H9 (cell line): ENCODE results near the gene VPS18. TPM values are rescaled to one million over a fixed set of nuclear protein-coding genes. Genes with fewer than 3 reads are reported as not detected.

Experiments used
- DNase-seq: peaks from one replicate; pipeline ENCODE4 v3.0.0-alpha.2; 2017
- H2AFZ ChIP-seq: one replicate; pipeline ENCODE4 v1.6.1; 2013; ENCODE audit warnings: mild to moderate bottlenecking, low read length, control low read depth, moderate library complexity
- H2AK5ac ChIP-seq: 2 replicates; pipeline ENCODE4 v1.6.1; 2013; ENCODE audit warnings: low read length, control low read depth, mixed read lengths; ENCODE audit not compliant: insufficient read length
- H2BK120ac ChIP-seq: one replicate; pipeline ENCODE4 v1.6.1; 2013; ENCODE audit warnings: low read depth, mild to moderate bottlenecking, low read length, control low read depth, inconsistent platforms; ENCODE audit not compliant: poor library complexity, severe bottlenecking
- H2BK12ac ChIP-seq: 2 replicates; pipeline ENCODE4 v1.6.1; 2013; ENCODE audit warnings: low read length, control low read depth, mixed read lengths, low read depth; ENCODE audit not compliant: insufficient read length
- H2BK15ac ChIP-seq: 2 replicates; pipeline ENCODE4 v1.6.1; 2013; ENCODE audit warnings: low read depth, low read length, control low read depth
- H2BK20ac ChIP-seq: one replicate; pipeline ENCODE4 v1.6.1; 2013; ENCODE audit warnings: low read depth, mild to moderate bottlenecking, low read length, control low read depth, inconsistent platforms; ENCODE audit not compliant: poor library complexity, severe bottlenecking
- H2BK5ac ChIP-seq: 2 replicates; pipeline ENCODE4 v1.6.1; 2013; ENCODE audit warnings: low read length, control low read depth, mixed read lengths; ENCODE audit not compliant: insufficient read length
- H3K14ac ChIP-seq: 2 replicates; pipeline ENCODE4 v1.6.1; 2013; ENCODE audit warnings: low read length, control low read depth; ENCODE audit not compliant: insufficient read depth
- H3K18ac ChIP-seq: 2 replicates; pipeline ENCODE4 v1.6.1; 2013; ENCODE audit warnings: low read depth, mild to moderate bottlenecking, mixed read lengths, low read length, control low read depth; ENCODE audit not compliant: insufficient read length
- H3K23ac ChIP-seq: 2 replicates; pipeline ENCODE4 v1.6.1; 2013; ENCODE audit warnings: low read length, control low read depth, mixed read lengths, low read depth; ENCODE audit not compliant: insufficient read length
- H3K23me2 ChIP-seq: 2 replicates; pipeline ENCODE4 v1.6.1; 2013; ENCODE audit warnings: low read depth, mild to moderate bottlenecking, mixed read lengths, low read length, control low read depth; ENCODE audit not compliant: insufficient read length, poor library complexity, severe bottlenecking
- H3K27ac ChIP-seq: 2 replicates; pipeline ENCODE4 v1.5.1; 2013; ENCODE audit warnings: low read length, control low read depth, mixed read lengths, low read depth; ENCODE audit not compliant: insufficient read length
- H3K27me3 ChIP-seq: 2 replicates; pipeline ENCODE4 v1.6.1; 2013; ENCODE audit warnings: low read length, control low read depth, inconsistent platforms; ENCODE audit not compliant: insufficient read depth
- H3K4ac ChIP-seq: 2 replicates; pipeline ENCODE4 v1.6.1; 2013; ENCODE audit warnings: low read depth, mild to moderate bottlenecking, control low read depth, inconsistent platforms, low read length, moderate library complexity
- H3K4me1 ChIP-seq: 2 replicates; pipeline ENCODE4 v1.6.1; 2013; ENCODE audit warnings: low read length, control low read depth, inconsistent platforms; ENCODE audit not compliant: insufficient read depth
- H3K4me2 ChIP-seq: 2 replicates; pipeline ENCODE4 v1.6.1; 2013; ENCODE audit warnings: low read length, control low read depth, mixed read lengths; ENCODE audit not compliant: insufficient read length, insufficient read depth
- H3K56ac ChIP-seq: 2 replicates; pipeline ENCODE4 v1.6.1; 2013; ENCODE audit warnings: low read depth, mild to moderate bottlenecking, mixed read lengths, low read length, control low read depth; ENCODE audit not compliant: insufficient read length
- H3K79me1 ChIP-seq: 2 replicates; pipeline ENCODE4 v1.6.1; 2013; ENCODE audit warnings: low read depth, mild to moderate bottlenecking, moderate library complexity, low read length, control low read depth, inconsistent platforms; ENCODE audit not compliant: insufficient read depth, poor library complexity, severe bottlenecking
- H3K79me2 ChIP-seq: 2 replicates; pipeline ENCODE4 v1.6.1; 2013; ENCODE audit warnings: low read length, control low read depth, inconsistent platforms; ENCODE audit not compliant: insufficient read depth
- H3K9ac ChIP-seq: 2 replicates; pipeline ENCODE4 v1.6.1; 2013; ENCODE audit warnings: low read length, control low read depth, mixed read lengths; ENCODE audit not compliant: insufficient read length; ENCODE audit errors: extremely low read depth
- H3K9me3 ChIP-seq: one replicate; pipeline ENCODE4 v1.6.1; 2013; ENCODE audit warnings: low read depth, low read length, inconsistent platforms; ENCODE audit not compliant: control insufficient read depth
- H3T11ph ChIP-seq: one replicate; pipeline ENCODE4 v1.6.1; 2013; ENCODE audit warnings: mild to moderate bottlenecking, low read length, control low read depth, inconsistent platforms
- H4K20me1 ChIP-seq: one replicate; pipeline ENCODE4 v1.6.1; 2013; ENCODE audit not compliant: control insufficient read depth, insufficient read length, insufficient read depth
- H4K5ac ChIP-seq: 2 replicates; pipeline ENCODE4 v1.6.1; 2013; ENCODE audit warnings: low read depth, mild to moderate bottlenecking, mixed read lengths, low read length, control low read depth; ENCODE audit not compliant: insufficient read length
- H4K8ac ChIP-seq: replicated peaks from 2 replicates; pipeline ENCODE4 v1.6.1; 2013; ENCODE audit warnings: low read length, control low read depth, mixed read lengths, low read depth; ENCODE audit not compliant: insufficient read length
- H4K91ac ChIP-seq: 2 replicates; pipeline ENCODE4 v1.6.1; 2013; ENCODE audit warnings: low read depth, mild to moderate bottlenecking, moderate library complexity, mixed read lengths, low read length, control low read depth; ENCODE audit not compliant: insufficient read length
- H3K27ac Mint-ChIP-seq, 3 experiments: 2 replicates in 2 of 3; 3 replicates in 1 of 3; pipeline ENCODE4 v1.8.0; 2020 to 2021; ENCODE audit warnings: mixed read lengths in 3 of 3, mild to moderate bottlenecking in 1 of 3, moderate library complexity in 1 of 3
- H3K27me3 Mint-ChIP-seq: 2 replicates; pipeline ENCODE4 v1.8.0; 2021; ENCODE audit warnings: low read depth, mild to moderate bottlenecking, moderate library complexity, mixed read lengths
- H3K36me3 Mint-ChIP-seq, 3 experiments: 2 replicates in 2 of 3; 3 replicates in 1 of 3; pipeline ENCODE4 v1.8.0; 2020 to 2021; ENCODE audit warnings: low read depth in 3 of 3, mixed read lengths in 3 of 3; ENCODE audit not compliant: insufficient read depth in 1 of 3
- H3K4me1 Mint-ChIP-seq, 2 experiments: 2 replicates each; pipeline ENCODE4 v1.8.0; 2020; ENCODE audit warnings: mixed read lengths in 2 of 2
- H3K4me3 Mint-ChIP-seq, 2 experiments: 2 replicates in 1 of 2; 3 replicates in 1 of 2; pipeline ENCODE4 v1.8.0; 2020 to 2021; ENCODE audit warnings: mild to moderate bottlenecking in 2 of 2, mixed read lengths in 2 of 2, moderate library complexity in 1 of 2
- H3K9me3 Mint-ChIP-seq, 2 experiments: 2 replicates in 1 of 2; 3 replicates in 1 of 2; pipeline ENCODE4 v1.8.0; 2020; ENCODE audit warnings: mild to moderate bottlenecking in 2 of 2, mixed read lengths in 2 of 2, moderate library complexity in 1 of 2
- CTCF ChIP-seq: fragments of 200-600 bp; sonication (generic); conservative IDR thresholded peaks from 3 replicates; pipeline ENCODE4 v1.8.0; 2021; ENCODE audit warnings: antibody characterized with exemption, mild to moderate bottlenecking
- WGBS: extraction: QIAGEN DNeasy Blood & Tissue Kit; methylation state at CpG from one replicate; pipeline ENCODE4 v1.1.7; 2013; ENCODE audit warnings: missing lambda C conversion rate, low lambda C conversion rate, mixed read lengths; ENCODE audit not compliant: insufficient read length; ENCODE audit errors: extremely low coverage; 5-methylcytosine and 5-hydroxymethylcytosine counted together
- total RNA-seq: library from RNA; stranded (reverse); gene quantifications from 2 replicates; pipeline ENCODE4 v1.2.1, GENCODE V29; 2021

VPS18 gene
- total RNA-seq, 1 experiment from 2014 or later = 45.0 TPM

- Histone ChIP-seq H3K56ac (no peak overlapping the region), H2BK15ac (no peak overlapping the region), H3K79me1 (peaks cover 5% of the 10 kb centered on the region), H2BK5ac (no peak overlapping the region), H2BK120ac (no peak overlapping the region), H4K91ac (no peak overlapping the region), H3K23me2 (no peaks in the 10 kb centered on the region), H3K27me3 (no peaks in the 10 kb centered on the region), H2BK20ac (no peak overlapping the region), H2AFZ (no peak overlapping the region), H3T11ph (no peak overlapping the region), H3K4ac (no peak overlapping the region), H3K18ac (no peak overlapping the region), H3K79me2 (peaks cover 4% of the 10 kb centered on the region; the same call in 1 of the 2 replicates), H3K27ac (no peak overlapping the region), H2AK5ac (no peak overlapping the region), H3K9me3 (no peaks in the 10 kb centered on the region), H4K20me1 (no peaks in the 10 kb centered on the region), H3K14ac (no peak overlapping the region), H3K23ac (no peak overlapping the region), H4K5ac (no peak overlapping the region), H4K8ac (no peak overlapping the region), H3K4me1 (peaks cover 10% of the 10 kb centered on the region; the same call in 1 of the 2 replicates), H3K4me2 (no peak overlapping the region), H3K9ac (no peak overlapping the region), H2BK12ac (no peak overlapping the region)
- DNase-seq = no peak
- no peak for TF ChIP-seq CTCF
- peaks cover 35 to 83% (median 66%) of the 10 kb centered on the region in 3 experiments for H3K36me3 Mint-ChIP-seq
- H3K4me3 Mint-ChIP-seq = no peak overlapping the region
- WGBS = no CpG with 5 or more reads among the region's 8 CpGs
- H3K9me3 Mint-ChIP-seq = no peaks in the 10 kb centered on the region
- H3K27me3 Mint-ChIP-seq = no peaks in the 10 kb centered on the region
- peaks cover 26% of the 10 kb centered on the region in 2 experiments for H3K4me1 Mint-ChIP-seq
- no peak overlapping the region for H3K27ac Mint-ChIP-seq
Observed at GRCh38 chr15:40850576-40851112, 43.6 kb upstream of the VPS18 start.
